GM15510 (cell line): ENCODE results near the gene PAPOLA.

Experiments used
- POLR2A ChIP-seq: IDR thresholded peaks from 3 replicates; pipeline ENCODE4 v1.6.1; 2011; ENCODE audit warnings: borderline replicate concordance; ENCODE audit not compliant: insufficient read length; ENCODE audit errors: extremely low read depth

PAPOLA gene

GRCh38 chr14:96489327-96489726 is 12.9 kb upstream of the PAPOLA start:
- no peak for TF ChIP-seq POLR2A

- no peak for TF ChIP-seq POLR2A
Measured at GRCh38 chr14:96493178-96493577, 9.0 kb upstream of the PAPOLA start.

- no peak for TF ChIP-seq POLR2A
Measured at GRCh38 chr14:96494331-96494730, 7.9 kb upstream of the PAPOLA start.

GRCh38 chr14:96497087-96497486 is 5.1 kb upstream of the PAPOLA start:
- peak; percentile 24 for TF ChIP-seq POLR2A

GRCh38 chr14:96497586-96497985 is 4.6 kb upstream of the PAPOLA start:
- no peak for TF ChIP-seq POLR2A

GRCh38 chr14:96501217-96501739 is 904 bp upstream of the PAPOLA start:
- no peak for TF ChIP-seq POLR2A

GRCh38 chr14:96502621-96503305 is 581 bp downstream of the PAPOLA start:
- TF ChIP-seq POLR2A, result no peak

- no peak for TF ChIP-seq POLR2A
Measured at GRCh38 chr14:96503306-96503679, 1.1 kb downstream of the PAPOLA start.

- TF ChIP-seq POLR2A, result no peak
Measured at GRCh38 chr14:96507723-96508122, 5.5 kb downstream of the PAPOLA start.

GRCh38 chr14:96508900-96509299 is 6.7 kb downstream of the PAPOLA start:
- no peak for TF ChIP-seq POLR2A

GRCh38 chr14:96509457-96510090 is 7.4 kb downstream of the PAPOLA start:
- TF ChIP-seq POLR2A, result no peak

GRCh38 chr14:96511146-96511545 is 9.0 kb downstream of the PAPOLA start:
- no peak for TF ChIP-seq POLR2A

- no peak for TF ChIP-seq POLR2A
Measured at GRCh38 chr14:96511667-96512066, 9.5 kb downstream of the PAPOLA start.

- TF ChIP-seq POLR2A, result no peak
Measured at GRCh38 chr14:96512122-96512521, 9.9 kb downstream of the PAPOLA start.

GRCh38 chr14:96512602-96513397 is 10.6 kb downstream of the PAPOLA start:
- no peak for TF ChIP-seq POLR2A
